Measurements from ENCODE around the gene GPR63. TPM values are rescaled to one million over a fixed set of nuclear protein-coding genes. Genes with fewer than 3 reads are reported as not detected.
"Not testable (repeated sequence)": the region's sequence is repeated elsewhere in the genome, so short reads cannot be mapped to it uniquely, and the experiment has no call there.

GPR63 gene
- 1 to 10 TPM in 8 of 9 donors, under 1 TPM in 1; 0.67 to 4.4 (median 1.7) TPM for total RNA-seq
- polyA plus RNA-seq = 1 to 10 TPM in 2 of 3 donors, under 1 TPM in 1; 0.37 to 1.3 (median 1.1) TPM
- long read RNA-seq, donor 1 = 0 reads
- long read RNA-seq, donor 2, full-length matches to known transcripts = 1 of 1 reads
- long read RNA-seq, donor 2, partial matches to known transcripts = 0 of 1 reads
- long read RNA-seq, donor 2, other reads (novel, unspliced or antisense) = 0 of 1 reads
- long read RNA-seq, donor 3 = 0 reads
- long read RNA-seq, donor 4, full-length matches to known transcripts = 1 of 1 reads
- long read RNA-seq, donor 4, partial matches to known transcripts = 0 of 1 reads
- long read RNA-seq, donor 4, other reads (novel, unspliced or antisense) = 0 of 1 reads
- long read RNA-seq, donor 5, full-length matches to known transcripts = 1 of 4 reads
- long read RNA-seq, donor 5, partial matches to known transcripts = 0 of 4 reads
- long read RNA-seq, donor 5, other reads (novel, unspliced or antisense) = 3 of 4 reads
- long read RNA-seq, donor 6, full-length matches to known transcripts = 1 of 2 reads
- long read RNA-seq, donor 6, partial matches to known transcripts = 0 of 2 reads
- long read RNA-seq, donor 6, other reads (novel, unspliced or antisense) = 1 of 2 reads
- long read RNA-seq, donor 7 = 0 reads
- long read RNA-seq, donor 8, full-length matches to known transcripts = 2 of 2 reads
- long read RNA-seq, donor 8, partial matches to known transcripts = 0 of 2 reads
- long read RNA-seq, donor 8, other reads (novel, unspliced or antisense) = 0 of 2 reads
- long read RNA-seq, donor 9 = 0 reads
- long read RNA-seq, donor 10 = 0 reads

DNA sequence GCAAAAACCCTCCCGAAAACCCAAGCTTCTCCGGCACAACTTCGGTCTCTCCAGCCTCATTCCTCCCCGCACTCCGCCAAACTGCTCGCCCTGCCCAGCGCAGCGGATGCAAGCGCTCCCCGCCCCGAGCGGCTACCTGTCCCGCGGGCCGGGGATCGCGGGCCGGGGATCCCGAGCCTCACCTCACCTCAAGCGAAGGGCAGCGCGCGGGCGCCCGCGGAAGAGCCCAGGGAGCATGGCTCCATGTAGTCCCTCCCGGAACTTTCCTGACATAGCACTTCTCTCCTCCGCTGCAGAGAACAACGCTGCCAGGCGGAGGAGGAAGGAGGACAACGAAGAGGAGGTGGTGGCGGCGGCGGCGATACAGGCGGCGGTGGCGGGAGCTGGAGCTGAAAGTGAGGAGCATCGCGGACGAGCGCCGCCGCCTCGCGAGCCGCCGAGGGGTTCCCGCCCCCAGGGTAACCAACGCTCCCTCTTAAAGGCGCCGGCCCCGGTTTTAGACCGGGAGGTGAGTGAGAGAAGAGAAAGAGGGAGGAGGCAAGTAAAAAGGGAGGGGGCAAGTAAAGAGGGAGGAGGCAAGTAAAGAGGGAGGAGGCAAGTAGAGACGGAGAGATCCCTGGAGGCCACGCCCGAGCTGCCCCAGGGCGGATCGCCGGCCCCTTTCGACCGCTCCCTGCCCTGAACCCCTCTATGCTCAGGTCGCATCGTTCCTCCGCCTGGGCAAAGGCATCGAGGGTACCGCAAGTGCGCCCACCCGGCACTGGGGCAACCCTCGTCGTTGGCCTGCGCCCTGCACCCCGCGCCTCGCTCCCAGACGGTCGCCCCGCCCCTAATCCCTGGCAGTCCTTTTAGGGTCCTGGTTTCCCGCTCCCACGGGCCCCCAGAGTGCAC is at the start of gene GPR63:
GPR63 (minus strand) TSS at position 397 of the 891 bp plus-strand sequence. CDS start 37,746 bp downstream, outside the sequence.
- no peaks in the 10 kb centered on the region for H3K36me3 ChIP-seq (replicated peaks in 1 of 2)
- H3K27me3 ChIP-seq = no peaks in the 10 kb centered on the region
- H3K27ac ChIP-seq = peak within 1 kb of the TSS in 3 of 5 donors; percentile 29 to 61 (median 40)
- H3K9me3 ChIP-seq (replicated peaks in 1 of 3) = no peaks in the 10 kb centered on the region
- TF ChIP-seq, protein P1, sequence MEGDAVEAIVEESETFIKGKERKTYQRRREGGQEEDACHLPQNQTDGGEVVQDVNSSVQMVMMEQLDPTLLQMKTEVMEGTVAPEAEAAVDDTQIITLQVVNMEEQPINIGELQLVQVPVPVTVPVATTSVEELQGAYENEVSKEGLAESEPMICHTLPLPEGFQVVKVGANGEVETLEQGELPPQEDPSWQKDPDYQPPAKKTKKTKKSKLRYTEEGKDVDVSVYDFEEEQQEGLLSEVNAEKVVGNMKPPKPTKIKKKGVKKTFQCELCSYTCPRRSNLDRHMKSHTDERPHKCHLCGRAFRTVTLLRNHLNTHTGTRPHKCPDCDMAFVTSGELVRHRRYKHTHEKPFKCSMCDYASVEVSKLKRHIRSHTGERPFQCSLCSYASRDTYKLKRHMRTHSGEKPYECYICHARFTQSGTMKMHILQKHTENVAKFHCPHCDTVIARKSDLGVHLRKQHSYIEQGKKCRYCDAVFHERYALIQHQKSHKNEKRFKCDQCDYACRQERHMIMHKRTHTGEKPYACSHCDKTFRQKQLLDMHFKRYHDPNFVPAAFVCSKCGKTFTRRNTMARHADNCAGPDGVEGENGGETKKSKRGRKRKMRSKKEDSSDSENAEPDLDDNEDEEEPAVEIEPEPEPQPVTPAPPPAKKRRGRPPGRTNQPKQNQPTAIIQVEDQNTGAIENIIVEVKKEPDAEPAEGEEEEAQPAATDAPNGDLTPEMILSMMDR (IDR thresholded peaks at IDR 0.05) = no peak
- peak; percentile 19 to 59 for TF ChIP-seq POLR2A (IDR thresholded peaks at IDR 0.05)
- intact Hi-C loops (cut with DNase I) = no loop called here
- 1% methylated on average over 41 to 80 of the region's 80 CpGs for WGBS, 4 donors
- DNase-seq = peak; percentile 61 to 76 (median 70)
- H3K4me1 ChIP-seq (replicated peaks in 1 of 2) = peaks cover 4 to 11% of the 10 kb centered on the region in 2 donors
- peak within 1 kb of the TSS; percentile 57 to 85 (median 70) for H3K4me3 ChIP-seq

DNA sequence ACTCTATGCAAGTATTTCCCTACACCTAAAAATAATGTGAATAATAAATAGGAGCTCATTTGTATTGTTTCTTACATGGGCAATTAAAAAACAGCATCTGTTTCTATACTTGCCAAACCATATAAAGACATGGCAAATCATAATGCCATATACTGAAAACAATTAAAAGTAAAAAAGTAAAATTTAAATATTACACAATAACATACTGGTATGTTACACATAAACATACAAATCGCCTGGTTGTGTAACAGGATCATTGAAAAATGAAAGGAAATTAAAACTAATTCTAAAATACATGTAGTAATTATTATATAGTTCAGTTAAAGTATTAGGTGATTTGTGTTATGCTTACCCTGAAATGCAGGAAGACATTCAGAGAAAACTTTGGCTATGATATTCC is 49.2 kb upstream of the GPR63 start:
- no peak for TF ChIP-seq POLR2A (IDR thresholded peaks at IDR 0.05)
- TF ChIP-seq, protein P1 (IDR thresholded peaks at IDR 0.05) = no peak
- WGBS, 4 donors = 65 to 98% (median 84%) methylated on average over 1 of the region's 1 CpG
- no peak for DNase-seq
- intact Hi-C loops (cut with DNase I) = no loop called here
- Histone ChIP-seq H3K27me3 (no peaks in the 10 kb centered on the region), H3K36me3 (replicated peaks in 1 of 2) (peaks cover 0 to 15% of the 10 kb centered on the region in 2 donors), H3K27ac (no peak overlapping the region), H3K4me3 (no peak overlapping the region), H3K4me1 (replicated peaks in 1 of 2) (no peaks in the 10 kb centered on the region), H3K9me3 (replicated peaks in 1 of 3) (no peaks in the 10 kb centered on the region)

DNA sequence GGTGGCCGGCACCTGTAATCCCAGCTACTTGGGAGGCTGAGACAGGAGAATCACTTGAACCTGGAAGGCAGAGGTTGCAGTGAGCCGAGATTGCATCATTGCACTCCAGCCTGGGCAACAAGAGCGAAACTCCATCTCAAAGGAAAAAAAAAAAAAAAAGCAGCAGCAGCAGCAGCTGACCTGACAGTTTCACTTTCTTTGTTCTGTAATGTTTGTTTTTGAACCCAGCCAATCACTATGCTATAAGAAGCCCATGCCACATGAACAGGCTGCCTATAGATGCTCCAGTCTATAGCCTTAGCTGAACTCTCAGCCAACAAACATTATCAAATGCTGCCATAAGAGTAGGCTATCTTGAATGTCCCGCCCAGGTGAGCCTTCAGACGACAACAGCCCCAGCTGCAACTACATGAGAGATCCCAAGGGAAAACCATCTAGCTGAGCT is 47.9 kb upstream of the GPR63 start:
- 69 to 90% (median 79%) methylated on average over 5 of the region's 5 CpGs for WGBS, 4 donors
- H3K36me3 ChIP-seq (replicated peaks in 1 of 2); H3K9me3 ChIP-seq (replicated peaks in 1 of 3); DNase-seq; H3K27ac ChIP-seq; H3K4me3 ChIP-seq; H3K4me1 ChIP-seq (replicated peaks in 1 of 2); intact Hi-C loops (cut with DNase I); H3K27me3 ChIP-seq: not testable (repeated sequence)

- Histone ChIP-seq H3K4me1 (replicated peaks in 1 of 2) (no peaks in the 10 kb centered on the region), H3K4me3 (no peak overlapping the region), H3K27me3 (no peaks in the 10 kb centered on the region), H3K27ac (no peak overlapping the region), H3K36me3 (replicated peaks in 1 of 2) (no peaks in the 10 kb centered on the region), H3K9me3 (replicated peaks in 1 of 3) (no peaks in the 10 kb centered on the region)
- intact Hi-C loops (cut with DNase I) = no loop called here
- no peak for TF ChIP-seq POLR2A (IDR thresholded peaks at IDR 0.05)
- TF ChIP-seq, protein P1 (IDR thresholded peaks at IDR 0.05) = no peak
- DNase-seq = no peak
Measured at GRCh38 chr6:96878143-96878542, 40.9 kb upstream of the GPR63 start.
